OCI-LY1 (cell line): ENCODE data around the gene PACRG.

Source experiments
- H2AFZ ChIP-seq: fragments of 200-600 bp; sonication (generic), shearing (Covaris generic); 2 replicates; pipeline ENCODE4 v1.6.0; 2014; ENCODE audit warnings: antibody characterized with exemption, mild to moderate bottlenecking, low read length
- H3F3A ChIP-seq: fragments of 200-600 bp; sonication (generic), shearing (Covaris generic); 2 replicates; pipeline ENCODE4 v1.6.0; 2014; ENCODE audit warnings: mild to moderate bottlenecking, antibody characterized with exemption, low read length, moderate library complexity; ENCODE audit not compliant: insufficient read depth
- H3K27ac ChIP-seq: fragments of 200-600 bp; sonication (generic); 2 replicates; pipeline ENCODE4 v1.5.1; 2014; ENCODE audit warnings: low read length, mixed run types, mild to moderate bottlenecking, low read depth; ENCODE audit not compliant: poor library complexity, severe bottlenecking
- H3K27me3 ChIP-seq: fragments of 200-600 bp; sonication (generic); 2 replicates; pipeline ENCODE4 v1.6.0; 2014; ENCODE audit warnings: antibody characterized with exemption, mild to moderate bottlenecking, low read length, moderate library complexity; ENCODE audit not compliant: insufficient read depth
- H3K36me3 ChIP-seq: fragments of 200-600 bp; sonication (generic); 2 replicates; pipeline ENCODE4 v1.6.1; 2014; ENCODE audit warnings: mild to moderate bottlenecking, antibody characterized with exemption, low read length, moderate library complexity, mixed read lengths; ENCODE audit not compliant: insufficient read depth
- H3K4me1 ChIP-seq: fragments of 200-600 bp; sonication (generic); 2 replicates; pipeline ENCODE4 v1.5.1; 2014; ENCODE audit warnings: mild to moderate bottlenecking, low read length, moderate library complexity; ENCODE audit not compliant: insufficient read depth, severe bottlenecking
- H3K4me2 ChIP-seq: fragments of 200-600 bp; sonication (generic), shearing (Covaris generic); 2 replicates; pipeline ENCODE4 v1.6.1; 2014; ENCODE audit warnings: low read length
- H3K4me3 ChIP-seq: fragments of 200-600 bp; sonication (generic); 2 replicates; pipeline ENCODE4 v1.5.1; 2014; ENCODE audit warnings: low read length, low read depth, mild to moderate bottlenecking, mixed read lengths; ENCODE audit not compliant: poor library complexity, severe bottlenecking
- H3K79me2 ChIP-seq: fragments of 200-600 bp; shearing (Covaris generic); 2 replicates; pipeline ENCODE4 v1.6.1; 2016; ENCODE audit warnings: mixed run types, low read length, mixed read lengths; ENCODE audit not compliant: insufficient read depth
- H3K9ac ChIP-seq: fragments of 200-600 bp; sonication (generic), shearing (Covaris generic); 2 replicates; pipeline ENCODE4 v1.6.1; 2014; ENCODE audit warnings: mild to moderate bottlenecking, low read length, mixed read lengths
- H3K9me2 ChIP-seq: fragments of 200-600 bp; sonication (generic), shearing (Covaris generic); 2 replicates; pipeline ENCODE4 v1.6.1; 2014; ENCODE audit warnings: low read depth, mild to moderate bottlenecking, low read length, mixed read lengths
- H3K9me3 ChIP-seq: fragments of 200-600 bp; shearing (Covaris generic); 2 replicates; pipeline ENCODE4 v1.6.1; 2014; ENCODE audit warnings: low read length, mixed read lengths
- H4K20me1 ChIP-seq: fragments of 200-600 bp; sonication (generic), shearing (Covaris generic); 2 replicates; pipeline ENCODE4 v1.6.0; 2016; ENCODE audit warnings: mild to moderate bottlenecking, low read length; ENCODE audit not compliant: insufficient read depth
- EZH2 ChIP-seq: fragments of 200-600 bp; sonication (generic), shearing (Covaris generic); IDR thresholded peaks from 2 replicates; pipeline ENCODE4 v1.8.0; 2017; ENCODE audit warnings: borderline replicate concordance, mixed run types, mild to moderate bottlenecking, antibody characterized with exemption, low read length, moderate library complexity, mixed read lengths
- TF ChIP-seq, protein P1 (sequence below): fragments of 200-600 bp; sonication (generic), shearing (Covaris generic); IDR thresholded peaks from 2 replicates; pipeline ENCODE4 v1.5.1; 2017; ENCODE audit warnings: mild to moderate bottlenecking, antibody characterized with exemption, low read length, moderate library complexity, mixed read lengths

PACRG gene

GRCh38 chr6:163087981-163088380 lies 360.2 kb downstream of the PACRG start:
- Histone ChIP-seq H4K20me1 (no peaks in the 10 kb centered on the region), H3K27ac (no peak overlapping the region), H3K36me3 (no peaks in the 10 kb centered on the region), H3K79me2 (no peaks in the 10 kb centered on the region), H3K9me2 (no peaks in the 10 kb centered on the region), H3K4me2 (no peak overlapping the region), H2AFZ (no peak overlapping the region), H3K27me3 (no peaks in the 10 kb centered on the region), H3F3A (no peaks in the 10 kb centered on the region), H3K4me1 (no peaks in the 10 kb centered on the region), H3K4me3 (no peak overlapping the region), H3K9ac (no peak overlapping the region), H3K9me3 (no peaks in the 10 kb centered on the region)
- no peak for TF ChIP-seq EZH2
- TF ChIP-seq, protein P1, sequence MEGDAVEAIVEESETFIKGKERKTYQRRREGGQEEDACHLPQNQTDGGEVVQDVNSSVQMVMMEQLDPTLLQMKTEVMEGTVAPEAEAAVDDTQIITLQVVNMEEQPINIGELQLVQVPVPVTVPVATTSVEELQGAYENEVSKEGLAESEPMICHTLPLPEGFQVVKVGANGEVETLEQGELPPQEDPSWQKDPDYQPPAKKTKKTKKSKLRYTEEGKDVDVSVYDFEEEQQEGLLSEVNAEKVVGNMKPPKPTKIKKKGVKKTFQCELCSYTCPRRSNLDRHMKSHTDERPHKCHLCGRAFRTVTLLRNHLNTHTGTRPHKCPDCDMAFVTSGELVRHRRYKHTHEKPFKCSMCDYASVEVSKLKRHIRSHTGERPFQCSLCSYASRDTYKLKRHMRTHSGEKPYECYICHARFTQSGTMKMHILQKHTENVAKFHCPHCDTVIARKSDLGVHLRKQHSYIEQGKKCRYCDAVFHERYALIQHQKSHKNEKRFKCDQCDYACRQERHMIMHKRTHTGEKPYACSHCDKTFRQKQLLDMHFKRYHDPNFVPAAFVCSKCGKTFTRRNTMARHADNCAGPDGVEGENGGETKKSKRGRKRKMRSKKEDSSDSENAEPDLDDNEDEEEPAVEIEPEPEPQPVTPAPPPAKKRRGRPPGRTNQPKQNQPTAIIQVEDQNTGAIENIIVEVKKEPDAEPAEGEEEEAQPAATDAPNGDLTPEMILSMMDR: no peak

GRCh38 chr6:163092876-163093275 lies 365.1 kb downstream of the PACRG start:
- no peak for TF ChIP-seq EZH2
- TF ChIP-seq, protein P1: no peak
- Histone ChIP-seq H3K9ac (no peak overlapping the region), H2AFZ (no peak overlapping the region), H3K36me3 (no peaks in the 10 kb centered on the region), H3K27me3 (no peaks in the 10 kb centered on the region), H3K79me2 (no peaks in the 10 kb centered on the region), H3F3A (no peaks in the 10 kb centered on the region), H3K9me3 (no peaks in the 10 kb centered on the region), H3K4me2 (no peak overlapping the region), H3K4me3 (no peak overlapping the region), H4K20me1 (no peaks in the 10 kb centered on the region), H3K9me2 (no peaks in the 10 kb centered on the region), H3K4me1 (no peaks in the 10 kb centered on the region), H3K27ac (no peak overlapping the region)

DNA sequence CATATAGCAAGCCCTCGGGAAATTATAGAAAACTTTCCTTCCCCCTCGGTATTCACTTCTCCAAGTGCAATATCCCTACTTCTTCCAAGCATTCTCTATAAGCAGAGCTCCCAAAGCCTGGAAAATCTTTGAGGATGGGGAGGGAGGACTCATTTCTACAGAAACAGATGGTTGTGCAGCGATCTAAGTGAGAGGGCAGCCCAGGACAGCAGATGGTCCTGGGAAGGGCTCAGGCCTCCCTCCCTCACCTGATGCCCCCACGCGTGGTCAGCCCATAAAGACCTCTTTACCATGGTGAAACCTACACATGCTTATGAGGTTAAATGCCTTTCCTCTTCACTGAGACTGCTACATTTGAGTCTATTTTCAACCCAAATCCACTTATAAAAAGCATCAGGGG lies 367.1 kb downstream of the PACRG start:
- Histone ChIP-seq H3K27me3 (0 out of 2 replicates have a peak, but pooled peaks cover under 1% of the 10 kb centered on the region), H4K20me1 (no peaks in the 10 kb centered on the region), H3K9me2 (no peaks in the 10 kb centered on the region), H3K4me1 (no peaks in the 10 kb centered on the region), H3K4me2 (no peak overlapping the region), H3K79me2 (no peaks in the 10 kb centered on the region), H3K36me3 (no peaks in the 10 kb centered on the region), H3K27ac (no peak overlapping the region), H2AFZ (no peak overlapping the region), H3K9me3 (no peaks in the 10 kb centered on the region), H3F3A (no peaks in the 10 kb centered on the region), H3K9ac (no peak overlapping the region), H3K4me3 (no peak overlapping the region)
- TF ChIP-seq EZH2: no peak
- TF ChIP-seq, protein P1: no peak
